ENCODE results near the gene GGN.

GRCh38 chr19:38377052-38377451 is 10.8 kb downstream of the GGN start:
- TF ChIP-seq REST (IDR thresholded peaks at IDR 0.05; ENCODE audit: low read depth) (no peak), SP1 (IDR thresholded peaks at IDR 0.05; ENCODE audit: low read depth) (no peak), CTCF (IDR thresholded peaks at IDR 0.05 in 2 of 3, conservative IDR thresholded peaks at IDR 0.05 in 1 of 3; ENCODE audit: borderline replicate concordance in 1 of 3, insufficient read depth in 1 of 3, low read depth in 2 of 3, low read length in 2 of 3) (no peak), ATF3 (IDR thresholded peaks at IDR 0.05) (no peak), MAX (IDR thresholded peaks at IDR 0.05) (no peak), POLR2AphosphoS5 (IDR thresholded peaks at IDR 0.05; ENCODE audit: low read depth, low read length) (no peak), ELF1 (IDR thresholded peaks at IDR 0.05; ENCODE audit: borderline replicate concordance, low read depth) (no peak), ZNF274 (IDR thresholded peaks at IDR 0.05; ENCODE audit: low read depth, low read length) (no peak), POLR2A (IDR thresholded peaks at IDR 0.05; ENCODE audit: borderline replicate concordance, extremely low read depth, insufficient read depth, insufficient read length) (no peak), EZH2phosphoT487 (IDR thresholded peaks at IDR 0.05; ENCODE audit: borderline replicate concordance) (no peak)

All from HCT116 (cell line).